ENCODE measurements around the gene TTLL11. TPM values are rescaled to one million over a fixed set of nuclear protein-coding genes. Genes with fewer than 3 reads are reported as not detected.

TTLL11 gene
- total and polyA plus RNA-seq, 2 of the 8 experiments (the other 6 are each of a cell fraction or from before 2014, with no cell fraction given), result 0.56 to 0.80 TPM

- TF ChIP-seq CHD7 (IDR thresholded peaks at IDR 0.05; ENCODE audit: insufficient replicate concordance, low read length), result no peak
- no peak for TF ChIP-seq BACH1 (IDR thresholded peaks at IDR 0.05; ENCODE audit: low read length)
- TF ChIP-seq CEBPB (IDR thresholded peaks at IDR 0.05; ENCODE audit: low read depth, low read length), result no peak
- TF ChIP-seq CTCF (IDR thresholded peaks at IDR 0.05; ENCODE audit: control extremely low read depth in 1 of 3, insufficient read depth in 1 of 3, low read depth in 1 of 3, low read length in 3 of 3), result no peak
These were observed 165.5 kb downstream of the TTLL11 start (continued) for GRCh38 chr9:121927636-121928035.

Data from H1 (cell line).